Kidney epithelial cell (primary cell): ENCODE results near the gene MTLN. TPM values are rescaled to one million over a fixed set of nuclear protein-coding genes. Genes with fewer than 3 reads are reported as not detected.
"Not testable (repeated sequence)": the region's sequence is repeated elsewhere in the genome, so short reads cannot be mapped to it uniquely, and the experiment has no call there.

Experiments
- DNase-seq: peaks from one replicate; pipeline ENCODE4 v3.0.0-alpha.2; 2010; ENCODE audit warnings: low read depth
- H3K27me3 ChIP-seq: 2 replicates; pipeline ENCODE4 v1.6.0; 2011; ENCODE audit warnings: low read length; ENCODE audit not compliant: control insufficient read depth, insufficient read depth
- H3K36me3 ChIP-seq: 2 replicates; pipeline ENCODE4 v1.5.1; 2011; ENCODE audit warnings: low read length; ENCODE audit not compliant: control insufficient read depth, insufficient read depth
- H3K4me3 ChIP-seq: 2 replicates; pipeline ENCODE4 v1.5.1; 2011; ENCODE audit warnings: low read depth, mild to moderate bottlenecking, control low read depth, low read length
- CTCF ChIP-seq: IDR thresholded peaks from 2 replicates; pipeline ENCODE4 v1.5.1; 2011; ENCODE audit warnings: mild to moderate bottlenecking, moderate library complexity, low read length, control low read depth, inconsistent platforms; ENCODE audit not compliant: insufficient read depth, poor library complexity, severe bottlenecking
- total RNA-seq: library from RNA; depleted of rRNA; stranded (reverse); fragments of >200 nt; gene quantifications from 2 replicates; pipeline ENCODE4 v1.2.3, GENCODE V29; 2015

The MTLN gene
- total RNA-seq, 1 donor from 2014 or later = 71.8 TPM

GRCh38 chr2:110220190-110220564 lies 7.8 kb upstream of the MTLN start:
- Histone ChIP-seq H3K27me3 (peaks cover 3% of the 10 kb centered on the region), H3K4me3 (no peak overlapping the region), H3K36me3 (no peaks in the 10 kb centered on the region)
- no peak for TF ChIP-seq CTCF
- no peak for DNase-seq

GRCh38 chr2:110219496-110220189 lies 7.3 kb upstream of the MTLN start:
- no peak for TF ChIP-seq CTCF
- Histone ChIP-seq H3K27me3 (peaks cover 3% of the 10 kb centered on the region), H3K4me3 (no peak overlapping the region), H3K36me3 (no peaks in the 10 kb centered on the region)
- DNase-seq = no peak

GRCh38 chr2:110218889-110219288 lies 6.5 kb upstream of the MTLN start:
- H3K4me3 ChIP-seq, DNase-seq, H3K36me3 ChIP-seq, H3K27me3 ChIP-seq: not testable (repeated sequence)

GRCh38 chr2:110216803-110217202 lies 4.5 kb upstream of the MTLN start:
- no peak for DNase-seq
- Histone ChIP-seq H3K27me3 (peaks cover 3% of the 10 kb centered on the region), H3K4me3 (no peak overlapping the region), H3K36me3 (no peaks in the 10 kb centered on the region)
- TF ChIP-seq CTCF = no peak

GRCh38 chr2:110216199-110216598 lies 3.9 kb upstream of the MTLN start:
- no peak for TF ChIP-seq CTCF
- Histone ChIP-seq H3K27me3 (peaks cover 3% of the 10 kb centered on the region), H3K36me3 (no peaks in the 10 kb centered on the region), H3K4me3 (no peak overlapping the region)
- no peak for DNase-seq

GRCh38 chr2:110215566-110216158 lies 3.3 kb upstream of the MTLN start:
- Histone ChIP-seq H3K4me3 (no peak overlapping the region), H3K36me3 (no peaks in the 10 kb centered on the region), H3K27me3 (peaks cover 3% of the 10 kb centered on the region)
- no peak for DNase-seq
- TF ChIP-seq CTCF = no peak
